ENCODE measurements around the gene FCN1.

The FCN1 gene

DNA sequence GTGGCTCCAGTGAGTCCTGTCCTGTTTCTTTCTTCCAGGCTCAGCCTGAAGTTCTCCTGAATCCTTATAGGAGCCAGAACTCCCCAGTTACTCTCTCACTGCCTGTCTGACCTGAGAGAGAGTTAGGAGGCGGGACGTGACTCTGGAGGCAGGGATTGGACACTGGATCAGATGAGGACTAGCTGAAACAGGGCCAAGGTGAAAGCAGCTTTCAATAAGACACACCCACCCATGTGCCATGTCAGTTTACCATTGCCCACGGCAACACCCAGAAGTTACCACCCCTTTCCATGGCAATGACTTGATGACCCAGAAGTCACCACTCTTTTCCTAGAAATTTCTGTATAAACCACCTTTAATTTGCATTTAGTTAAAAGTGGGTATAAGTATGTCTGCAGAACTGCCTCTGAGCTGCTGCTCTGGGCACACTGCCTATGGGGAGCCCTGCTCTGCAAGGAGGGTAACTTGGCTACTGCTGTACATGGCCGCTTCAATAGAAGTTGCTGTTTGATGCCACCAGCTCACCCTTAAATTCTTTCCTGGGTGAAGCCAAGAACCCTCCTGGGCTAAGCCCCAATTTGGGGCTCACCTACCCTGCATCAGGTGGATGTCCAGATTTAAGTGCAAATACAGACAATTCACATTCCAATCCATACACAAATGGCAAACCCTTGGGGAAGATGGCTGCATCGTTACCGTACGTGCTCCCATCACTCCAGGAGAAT, 23.4 kb downstream of the FCN1 start:
- no peak for DNase-seq

DNA sequence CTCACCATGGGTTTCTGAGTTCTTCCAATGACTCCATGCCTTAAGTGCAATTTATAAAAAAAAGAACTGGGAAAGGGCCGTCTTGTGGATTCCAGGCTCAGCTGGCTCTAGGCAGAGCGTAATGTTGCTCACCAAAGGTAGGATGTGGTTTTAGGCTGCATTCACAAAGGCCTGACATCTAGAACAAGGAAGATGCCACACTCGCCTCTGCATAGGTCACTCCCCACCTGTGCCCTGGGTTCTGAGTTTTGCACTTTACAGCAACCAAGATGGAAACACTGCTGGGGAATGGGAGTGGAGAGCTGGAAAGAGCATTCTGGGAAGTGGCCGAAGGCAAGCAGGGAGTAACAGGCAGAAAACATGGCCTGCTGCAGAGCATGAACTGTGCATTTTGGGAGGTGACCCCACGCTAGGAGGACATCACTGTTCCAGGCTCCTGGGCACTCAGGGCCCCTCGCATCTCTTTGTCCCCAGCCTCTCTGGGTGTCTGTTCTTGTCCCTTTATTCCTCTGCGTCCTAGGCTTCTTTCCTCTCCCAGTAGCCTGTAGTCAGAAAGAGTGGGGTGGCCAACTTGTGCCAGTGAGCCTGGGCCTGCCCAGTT, 24.8 kb downstream of the FCN1 start:
- DNase-seq: no peak

DNA sequence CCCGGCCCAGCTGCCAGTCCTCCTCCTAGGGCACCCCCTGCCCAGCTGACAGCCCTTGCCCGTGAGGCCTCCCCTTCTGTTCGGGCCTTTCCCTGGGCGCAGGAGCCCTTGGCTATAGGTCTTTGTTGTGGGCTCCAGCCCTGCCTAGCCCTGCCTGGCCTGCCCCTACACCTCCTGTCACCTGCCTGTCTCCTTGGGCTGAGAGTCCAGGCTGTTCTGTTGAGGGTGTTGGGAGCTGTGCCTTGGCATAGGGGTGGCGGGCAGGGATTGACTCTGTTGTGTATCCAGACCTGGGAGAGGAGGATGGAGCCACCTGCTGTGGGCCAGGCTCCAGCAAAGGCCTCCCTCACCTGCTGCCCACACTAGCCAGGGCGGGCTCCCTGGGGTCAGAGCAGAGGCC, 25.5 kb downstream of the FCN1 start:
- no peak for DNase-seq

DNA sequence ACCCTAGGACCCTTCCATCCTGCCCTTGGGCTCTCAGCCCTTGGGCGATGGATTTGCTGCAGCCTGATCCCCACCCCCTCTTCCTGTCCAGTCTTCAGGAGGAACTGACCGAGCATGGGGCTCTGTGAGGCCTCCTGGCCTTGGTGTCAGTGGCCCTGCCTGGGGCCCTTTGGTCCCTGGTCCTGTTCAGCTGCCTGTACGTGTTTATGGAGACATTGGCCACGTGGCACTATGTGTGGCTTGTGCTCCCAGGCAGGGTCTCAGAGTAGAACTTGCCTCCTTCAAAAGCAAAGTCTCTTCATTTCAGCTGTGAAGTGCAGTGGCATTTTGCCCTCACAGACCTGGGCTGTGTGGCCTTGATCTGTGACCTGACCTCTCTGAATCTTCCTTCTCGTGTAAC, 26.0 kb downstream of the FCN1 start:
- DNase-seq: no peak

DNA sequence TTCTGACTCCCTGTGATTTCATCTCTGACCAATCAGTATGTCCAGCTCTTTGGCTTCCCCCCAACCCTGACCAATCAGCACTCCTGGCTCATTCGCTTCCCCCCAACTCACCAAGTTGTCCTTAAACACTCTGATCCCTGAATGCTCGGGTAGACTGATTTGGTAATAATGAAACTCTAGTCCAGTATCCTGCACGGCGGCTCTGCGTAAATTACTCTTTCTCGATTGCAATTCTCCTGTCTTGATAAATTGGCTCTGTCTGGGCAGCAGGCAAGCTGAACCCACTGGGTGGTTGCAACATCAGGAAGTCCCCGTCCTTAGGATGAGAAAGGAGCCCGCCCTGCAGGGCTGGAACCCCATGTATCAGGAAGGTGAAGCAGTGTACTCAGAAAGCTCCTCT, 26.7 kb downstream of the FCN1 start:
- DNase-seq: no peak

DNA sequence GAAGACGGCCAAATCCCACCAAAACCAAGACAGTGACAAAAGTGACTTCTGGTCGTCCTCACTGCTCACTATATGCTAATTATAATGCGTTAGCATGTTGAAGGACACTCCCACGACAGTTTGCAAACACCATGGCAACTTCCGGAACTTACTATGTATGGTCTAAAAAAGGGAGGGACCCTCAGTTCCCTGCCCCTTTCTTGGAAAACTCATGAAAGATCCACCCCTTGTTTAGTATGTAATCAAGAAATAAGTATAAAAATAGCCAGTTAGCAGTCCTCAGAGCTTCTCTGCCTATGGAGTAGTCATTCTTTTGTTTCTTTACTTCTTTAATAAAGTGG, 27.6 kb downstream of the FCN1 start:
- no peak for DNase-seq

DNA sequence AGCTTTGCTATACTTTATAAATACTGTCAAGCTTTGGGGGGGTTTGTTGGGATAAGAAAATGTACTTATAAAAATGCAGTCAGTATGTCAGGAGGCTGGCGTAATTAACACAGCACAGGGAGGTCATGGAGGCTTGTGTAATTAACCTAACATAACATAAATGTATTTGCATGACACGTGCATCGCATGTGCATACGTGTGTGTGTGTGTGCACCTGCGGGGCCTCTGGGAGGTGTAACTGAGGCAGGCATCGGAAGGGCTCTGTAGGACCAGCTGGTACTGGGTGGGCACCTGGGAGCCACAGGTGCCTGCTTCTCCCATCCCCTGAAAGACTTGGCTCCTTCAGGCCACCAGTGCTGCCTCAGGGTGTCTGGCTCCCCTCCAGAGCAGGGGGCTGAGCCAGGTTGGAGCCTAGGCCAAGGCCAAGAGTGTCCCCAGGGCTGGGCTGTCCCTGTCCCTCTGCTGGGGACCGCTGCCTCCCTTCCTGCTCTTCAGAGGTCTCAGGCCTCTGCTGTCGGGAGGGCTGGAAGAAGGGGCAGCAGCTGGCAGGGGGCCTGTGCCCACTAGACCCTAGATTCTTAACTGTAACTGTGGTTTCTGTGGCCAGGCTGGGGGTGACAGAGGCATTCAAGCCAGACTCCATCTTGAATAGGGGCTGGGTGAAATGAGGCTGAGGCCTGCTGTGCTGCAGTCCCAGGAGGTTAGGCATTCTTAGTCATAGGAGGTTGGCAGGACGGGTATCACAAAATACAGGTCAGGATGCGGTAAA, 28.1 kb downstream of the FCN1 start:
- no peak for DNase-seq

DNA sequence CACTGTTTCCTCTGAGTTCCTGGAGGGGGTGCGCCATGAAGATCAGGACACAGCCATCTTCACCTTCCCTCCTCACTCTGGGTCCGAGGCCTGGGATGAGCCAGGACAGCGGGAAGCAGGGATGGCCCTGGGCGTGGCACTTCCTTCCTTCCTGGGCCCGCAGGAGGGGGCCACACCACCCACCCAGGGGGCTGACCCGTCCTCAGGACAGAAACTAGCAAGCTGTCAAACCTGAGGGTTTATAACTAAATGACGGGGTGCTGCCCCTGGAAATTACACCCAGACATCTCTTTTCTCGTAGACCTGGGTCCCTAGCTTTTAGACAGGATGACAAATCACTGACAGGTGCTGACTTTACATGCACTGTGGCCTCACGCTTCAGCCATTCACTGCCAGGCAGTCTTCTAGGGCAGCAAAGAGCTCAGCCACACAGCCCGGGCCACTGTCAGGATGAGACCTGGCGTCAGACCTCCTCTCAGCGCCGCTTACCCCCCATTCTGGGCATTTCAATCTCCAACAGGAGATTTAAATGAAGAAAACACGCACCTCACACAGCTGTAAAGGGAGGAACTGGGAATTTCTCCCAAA, 29.0 kb downstream of the FCN1 start:
- no peak for DNase-seq

DNA sequence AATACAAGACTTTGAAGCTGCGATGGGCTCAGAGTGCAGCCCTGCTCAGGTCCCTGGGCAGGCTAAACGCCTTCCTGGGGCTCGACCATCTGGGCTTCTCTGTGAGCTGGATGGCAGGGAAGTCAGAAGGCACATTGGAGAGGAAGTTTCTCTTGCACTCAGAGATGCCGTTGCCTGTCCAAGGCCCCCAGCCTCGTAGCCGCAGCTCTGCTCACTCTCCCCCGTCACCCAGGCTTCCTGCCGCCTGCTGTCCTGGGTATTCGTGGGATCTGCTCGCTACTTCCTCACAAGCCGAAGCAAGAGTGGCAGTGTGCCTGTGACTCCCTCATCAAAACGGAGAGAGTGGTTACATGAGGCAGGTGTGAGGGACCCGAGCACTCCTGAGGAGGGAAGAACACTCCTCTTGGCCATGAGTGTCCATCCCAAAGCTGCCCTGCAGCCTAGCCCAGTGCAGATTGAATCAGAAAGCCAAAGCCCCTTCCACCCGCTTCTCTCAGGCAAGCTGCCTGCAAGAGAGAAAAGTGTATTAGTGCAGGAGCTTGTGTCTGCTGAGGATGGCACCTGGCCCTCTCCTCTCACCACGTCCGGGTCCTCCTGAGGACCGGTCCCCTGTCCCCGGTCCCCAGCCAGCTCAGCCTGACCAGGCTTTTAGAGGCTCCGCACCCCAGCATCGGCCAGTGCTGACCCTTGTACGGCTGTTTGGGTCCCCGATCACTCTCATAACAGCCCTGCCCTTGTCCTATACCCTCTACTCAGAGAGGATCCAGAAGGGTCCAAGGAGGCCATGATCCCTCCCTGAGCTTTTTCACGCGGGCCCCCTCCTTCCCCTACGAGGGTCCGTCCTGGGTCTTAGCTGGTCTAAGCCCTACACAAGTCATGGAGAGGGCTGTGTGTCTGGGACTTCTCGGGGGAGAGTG, 29.8 kb downstream of the FCN1 start:
- DNase-seq: no peak

DNA sequence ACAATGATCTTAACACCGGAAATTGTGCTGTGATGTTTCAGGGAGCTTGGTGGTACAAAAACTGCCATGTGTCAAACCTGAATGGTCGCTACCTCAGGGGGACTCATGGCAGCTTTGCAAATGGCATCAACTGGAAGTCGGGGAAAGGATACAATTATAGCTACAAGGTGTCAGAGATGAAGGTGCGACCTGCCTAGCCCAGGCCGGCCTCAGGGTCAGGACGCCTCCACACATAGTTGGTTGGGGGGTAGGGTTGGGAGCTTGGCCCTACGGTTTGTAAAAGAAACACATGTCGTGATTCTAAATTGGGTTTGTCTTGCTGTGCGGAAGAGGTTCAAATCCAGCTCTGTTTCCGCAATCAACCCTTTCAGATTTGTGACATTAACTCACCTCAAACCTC, 30.5 kb downstream of the FCN1 start:
- no peak for DNase-seq

DNA sequence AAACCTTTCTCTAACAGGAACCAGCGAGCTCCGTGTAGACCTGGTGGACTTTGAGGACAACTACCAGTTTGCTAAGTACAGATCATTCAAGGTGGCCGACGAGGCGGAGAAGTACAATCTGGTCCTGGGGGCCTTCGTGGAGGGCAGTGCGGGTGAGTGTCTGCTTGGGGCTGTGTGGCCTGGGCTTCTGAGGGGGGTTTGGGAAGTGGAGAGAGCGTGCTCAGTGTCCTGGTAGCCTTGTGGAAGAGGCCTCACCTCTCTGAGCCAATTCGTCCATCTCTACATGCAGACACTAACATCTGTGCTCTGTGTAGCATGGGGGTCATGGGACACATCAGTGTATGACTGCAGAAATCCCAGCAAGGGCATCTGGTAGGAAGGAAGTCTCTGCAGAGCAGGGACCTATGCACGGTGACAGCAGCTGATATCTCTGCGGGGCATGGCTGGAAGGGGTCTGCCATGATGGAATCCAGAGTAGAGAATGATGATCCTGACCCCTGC, 31.2 kb downstream of the FCN1 start:
- no peak for DNase-seq

DNA sequence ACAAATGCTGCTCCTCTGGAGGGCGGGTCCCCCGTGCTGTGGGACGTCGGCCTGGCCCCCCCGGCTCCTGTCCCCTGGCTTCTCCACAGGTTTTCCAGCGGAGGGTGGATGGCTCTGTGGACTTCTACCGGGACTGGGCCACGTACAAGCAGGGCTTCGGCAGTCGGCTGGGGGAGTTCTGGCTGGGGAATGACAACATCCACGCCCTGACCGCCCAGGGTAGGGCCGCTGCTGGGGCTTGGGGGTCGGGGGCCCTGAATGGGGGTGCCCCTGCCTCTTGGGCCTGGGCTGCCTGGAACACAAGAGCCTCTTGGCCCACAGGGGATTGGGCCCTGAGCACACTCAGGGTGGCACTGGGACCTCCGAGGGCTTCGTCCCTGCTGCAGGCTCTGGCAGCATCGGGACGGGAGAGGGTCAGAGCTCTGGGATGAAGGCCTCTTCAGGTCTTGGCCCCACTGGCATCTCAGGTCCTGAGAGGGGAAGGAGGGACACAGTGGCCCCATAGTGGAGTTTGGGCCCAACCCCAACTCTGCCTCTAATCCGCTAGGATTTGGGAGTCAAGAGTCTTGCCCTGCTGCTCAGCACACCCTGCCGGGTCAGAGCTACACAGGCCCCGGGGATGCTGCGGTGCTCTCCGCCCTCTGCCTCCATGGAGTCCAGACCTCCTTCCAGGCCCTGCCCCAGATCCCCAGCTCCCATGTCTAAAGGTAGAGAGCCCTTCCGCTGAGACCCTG, 31.9 kb downstream of the FCN1 start:
- DNase-seq: no peak

DNA sequence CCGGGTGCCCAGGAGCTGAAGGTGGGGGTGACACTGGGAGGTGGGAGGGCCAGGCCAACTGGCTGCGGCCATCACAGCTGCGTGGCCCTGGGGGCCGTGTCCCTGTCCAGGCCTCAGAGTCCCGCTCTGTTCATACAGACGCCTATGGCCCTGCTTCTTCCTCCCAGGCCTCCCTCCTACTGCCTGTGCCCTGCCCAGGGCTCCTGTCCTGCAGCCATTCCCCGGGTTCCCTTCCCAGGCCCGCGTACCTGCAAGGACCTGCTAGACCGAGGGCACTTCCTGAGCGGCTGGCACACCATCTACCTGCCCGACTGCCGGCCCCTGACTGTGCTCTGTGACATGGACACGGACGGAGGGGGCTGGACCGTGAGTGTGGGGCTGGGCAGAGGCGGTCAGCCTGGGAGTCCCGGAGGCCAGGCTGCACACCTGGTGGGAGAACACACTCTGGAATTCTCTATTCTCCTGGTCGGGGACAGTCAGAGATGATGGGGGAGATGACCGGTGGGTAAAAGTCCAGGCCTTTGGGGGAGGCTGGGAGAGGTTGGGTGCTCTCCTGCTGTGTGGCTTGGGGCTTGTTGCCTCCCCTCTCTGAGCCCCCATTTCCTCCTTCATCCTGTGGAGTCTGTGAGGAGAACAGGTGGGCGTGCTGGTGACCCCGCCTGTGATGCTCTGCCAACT, 32.6 kb downstream of the FCN1 start:
- no peak for DNase-seq

DNA sequence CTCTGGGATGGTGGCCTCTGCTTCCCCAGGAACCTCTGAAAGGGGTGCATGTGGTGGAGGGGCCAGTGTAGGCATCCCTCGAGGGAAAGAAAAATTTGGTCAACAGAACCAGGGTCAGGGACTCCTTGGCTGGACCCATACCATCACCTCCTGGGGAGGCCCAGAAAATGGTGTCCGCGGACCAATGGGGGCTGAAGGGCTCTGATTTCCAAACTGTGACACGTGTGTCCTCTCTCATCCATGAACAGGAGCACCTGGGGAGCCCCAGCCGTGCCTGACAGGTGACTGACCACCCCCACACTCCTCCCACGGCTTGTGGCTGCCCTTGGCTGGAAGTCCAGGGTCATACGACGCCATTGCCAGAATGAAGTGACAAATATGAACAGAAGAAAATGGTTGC, 33.2 kb downstream of the FCN1 start:
- DNase-seq: no peak

DNA sequence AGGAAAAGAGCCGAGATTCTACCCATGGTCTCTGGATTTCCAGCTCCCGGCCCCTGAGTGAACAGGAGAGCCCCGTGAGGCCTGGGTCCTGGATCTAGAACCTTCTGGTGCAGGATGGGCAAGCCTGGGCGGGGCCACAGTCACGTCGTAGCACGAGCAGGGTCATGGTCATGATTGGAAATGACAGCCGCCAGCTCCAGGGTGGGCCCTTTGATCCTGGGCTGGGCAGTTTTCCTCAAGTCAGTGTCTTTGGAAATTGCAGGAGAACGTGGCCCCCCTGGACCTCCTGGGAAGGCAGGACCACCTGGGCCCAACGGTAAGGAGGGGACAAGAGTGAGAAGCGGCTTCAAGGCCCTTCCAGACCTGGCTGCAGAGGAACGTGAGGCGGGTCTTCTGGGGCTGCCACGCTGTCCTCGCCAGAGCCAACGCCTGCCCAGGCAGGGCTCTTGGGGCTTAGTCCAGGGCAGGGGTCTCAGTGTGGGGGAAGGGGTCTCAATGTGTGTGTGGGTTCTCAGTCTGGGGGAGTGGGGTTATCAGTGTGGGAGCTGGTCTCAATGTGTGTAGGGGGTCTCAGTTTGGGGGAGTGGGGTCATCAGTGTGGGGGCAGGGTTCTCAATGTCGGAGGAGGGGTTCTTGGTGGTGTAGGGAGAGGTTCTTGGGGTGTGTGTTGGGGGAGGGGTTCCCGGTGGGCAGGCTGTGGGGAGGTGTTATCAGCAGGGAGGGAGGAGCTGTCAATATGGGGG, 34.5 kb downstream of the FCN1 start:
- no peak for DNase-seq

DNA sequence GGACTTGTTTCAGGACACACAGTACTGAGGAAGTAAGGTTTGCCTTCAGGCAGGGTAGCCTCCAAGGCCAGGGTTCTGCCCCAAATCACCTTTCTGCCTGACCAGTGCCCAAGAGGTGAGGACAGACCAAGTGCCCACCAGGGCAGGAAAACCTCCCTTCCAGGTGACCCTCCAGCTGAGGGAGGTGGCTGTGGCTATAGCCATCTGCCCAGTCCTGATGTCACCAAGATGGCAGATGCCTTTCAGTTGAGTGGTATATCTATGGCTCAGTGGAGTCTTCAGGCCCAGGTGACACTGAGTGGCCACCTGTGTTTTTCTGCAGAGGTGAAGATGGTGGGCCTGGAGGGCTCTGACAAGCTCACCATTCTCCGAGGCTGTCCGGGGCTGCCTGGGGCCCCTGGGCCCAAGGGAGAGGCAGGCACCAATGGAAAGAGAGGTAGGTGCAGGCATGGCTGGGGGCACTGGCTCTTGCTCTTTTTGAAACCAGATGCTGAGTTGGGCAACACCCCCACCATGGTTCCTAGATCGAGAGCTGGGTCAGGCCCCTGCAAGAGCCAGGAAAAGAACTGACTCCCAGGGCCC, 35.4 kb downstream of the FCN1 start:
- DNase-seq: no peak

DNA sequence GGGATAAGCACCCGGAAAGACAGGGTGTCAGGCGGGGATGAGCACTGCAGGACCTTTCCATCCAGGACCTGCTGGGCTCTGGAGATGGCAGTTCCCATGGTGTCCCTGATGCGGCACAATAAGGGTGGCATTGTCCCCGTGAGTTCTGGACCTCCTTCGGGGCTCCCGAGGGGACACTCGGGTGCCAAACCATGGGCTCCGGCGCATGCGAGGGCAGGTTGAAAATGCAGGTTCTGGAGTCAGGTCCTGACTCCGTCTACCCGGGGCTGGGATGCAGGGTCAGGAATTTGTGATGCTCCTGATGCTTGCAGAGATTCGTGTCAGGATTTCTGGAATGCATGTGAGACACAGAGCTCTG, 36.4 kb downstream of the FCN1 start:
- no peak for DNase-seq

DNA sequence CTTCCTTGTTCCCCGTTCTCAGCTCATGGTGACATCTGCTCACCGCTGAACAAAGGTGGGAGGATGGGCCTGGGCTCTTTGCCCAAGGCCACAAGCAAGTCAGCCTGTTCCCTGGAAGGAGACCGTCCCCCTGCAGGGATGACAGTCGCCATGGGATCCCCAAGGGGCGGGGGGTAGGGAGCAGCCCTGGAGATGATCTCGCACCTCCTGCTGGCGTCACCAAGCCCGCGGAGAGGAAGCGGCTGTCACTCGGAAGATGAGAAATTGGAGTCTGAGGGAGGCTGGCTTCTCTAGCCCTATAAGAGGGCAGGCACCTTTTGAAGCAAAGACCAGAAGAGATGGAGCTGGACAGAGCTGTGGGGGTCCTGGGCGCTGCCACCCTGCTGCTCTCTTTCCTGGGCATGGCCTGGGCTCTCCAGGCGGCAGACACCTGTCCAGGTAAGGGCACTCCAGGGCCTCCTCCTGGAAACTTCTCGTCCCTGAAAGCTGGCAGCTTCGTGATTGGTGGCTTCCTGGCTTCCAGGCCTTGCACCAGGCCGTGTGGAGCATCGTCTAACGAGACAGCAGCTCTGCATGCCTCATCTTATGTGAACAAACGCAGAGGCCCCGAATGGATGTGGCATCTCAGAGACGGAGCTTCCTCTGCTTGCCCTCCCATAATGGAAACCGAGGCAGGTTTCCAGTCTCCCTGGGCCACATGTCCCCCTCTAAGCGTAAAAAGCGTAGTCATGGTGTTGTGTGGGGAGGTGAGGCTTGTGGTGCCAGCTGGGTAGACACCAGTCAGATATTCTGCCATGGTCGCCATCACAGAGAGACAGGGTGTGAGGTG, 37.0 kb downstream of the FCN1 start, which contains the start of gene FCN2:
FCN2 (plus strand) TSS at position 327 of the 829 bp plus-strand sequence; CDS start at position 339, 12 bp downstream.
- no peak for DNase-seq
